SU-DHL-6 (cell line): ENCODE results near the gene CKMT2.

Experiments used
- H2AFZ ChIP-seq: fragments of 200-600 bp; sonication (generic); 2 replicates; pipeline ENCODE4 v1.6.1; 2014; ENCODE audit warnings: low read depth, mild to moderate bottlenecking, moderate library complexity, mixed read lengths, antibody characterized with exemption, low read length; ENCODE audit not compliant: severe bottlenecking
- H3F3A ChIP-seq: fragments of 200-600 bp; shearing (Covaris generic); 2 replicates; pipeline ENCODE4 v1.6.0; 2016; ENCODE audit warnings: antibody characterized with exemption, mild to moderate bottlenecking; ENCODE audit not compliant: insufficient read depth
- H3K27ac ChIP-seq: fragments of 200-600 bp; sonication (generic); 2 replicates; pipeline ENCODE4 v1.5.1; 2016; ENCODE audit warnings: low read depth, mild to moderate bottlenecking, low read length, moderate library complexity, mixed read lengths
- H3K27me3 ChIP-seq: fragments of 200-600 bp; sonication (generic), shearing (Covaris generic); 2 replicates; pipeline ENCODE4 v1.6.0; 2014; ENCODE audit warnings: mild to moderate bottlenecking, low read length
- H3K36me3 ChIP-seq: fragments of 200-600 bp; sonication (generic); 2 replicates; pipeline ENCODE4 v1.6.1; 2014; ENCODE audit warnings: mild to moderate bottlenecking, low read length, mixed read lengths
- H3K4me2 ChIP-seq: fragments of 300-600, 200-600 bp; shearing (Covaris generic), sonication (generic); 2 replicates; pipeline ENCODE4 v1.6.0; 2014; ENCODE audit warnings: low read length, low read depth, mild to moderate bottlenecking; ENCODE audit not compliant: poor library complexity, severe bottlenecking
- H3K4me3 ChIP-seq: fragments of 200-600 bp; sonication (generic); 2 replicates; pipeline ENCODE4 v1.5.1; 2014; ENCODE audit warnings: antibody characterized with exemption, low read length, mild to moderate bottlenecking, mixed read lengths; ENCODE audit not compliant: insufficient read depth, poor library complexity, severe bottlenecking
- H3K79me2 ChIP-seq: fragments of 200-600 bp; sonication (generic); 2 replicates; pipeline ENCODE4 v1.6.1; 2014; ENCODE audit warnings: mild to moderate bottlenecking, low read length, moderate library complexity; ENCODE audit not compliant: insufficient read depth
- H3K9ac ChIP-seq: fragments of 200-600 bp; sonication (generic); 2 replicates; pipeline ENCODE4 v1.7.0; 2014; ENCODE audit warnings: mild to moderate bottlenecking, low read length
- H3K9me2 ChIP-seq: fragments of 200-600 bp; sonication (generic); replicated peaks from 2 replicates; pipeline ENCODE4 v1.6.1; 2014; ENCODE audit warnings: low read length; ENCODE audit not compliant: insufficient read depth
- H3K9me3 ChIP-seq: fragments of 200-600 bp; sonication (generic); 2 replicates; pipeline ENCODE4 v1.6.1; 2014; ENCODE audit warnings: low read length, mixed read lengths; ENCODE audit not compliant: insufficient read depth
- H4K20me1 ChIP-seq: fragments of 200-600 bp; sonication (generic); 2 replicates; pipeline ENCODE4 v1.6.1; 2014; ENCODE audit warnings: low read depth, mild to moderate bottlenecking, antibody characterized with exemption, low read length, moderate library complexity, mixed read lengths
- EZH2phosphoT487 ChIP-seq: fragments of 200-600 bp; sonication (generic), shearing (Covaris generic); conservative IDR thresholded peaks from 2 replicates; pipeline ENCODE4 v1.6.1; 2018; ENCODE audit warnings: mild to moderate bottlenecking, antibody characterized with exemption, low read length, moderate library complexity, mixed read lengths
- TF ChIP-seq, protein P1 (sequence below): fragments of 200-600 bp; sonication (generic); IDR thresholded peaks from one replicate; pipeline ENCODE4 v1.5.1; 2017; ENCODE audit warnings: antibody characterized with exemption, mild to moderate bottlenecking, low read length, moderate library complexity; ENCODE audit not compliant: insufficient read depth, poor library complexity, severe bottlenecking

Gene CKMT2

DNA sequence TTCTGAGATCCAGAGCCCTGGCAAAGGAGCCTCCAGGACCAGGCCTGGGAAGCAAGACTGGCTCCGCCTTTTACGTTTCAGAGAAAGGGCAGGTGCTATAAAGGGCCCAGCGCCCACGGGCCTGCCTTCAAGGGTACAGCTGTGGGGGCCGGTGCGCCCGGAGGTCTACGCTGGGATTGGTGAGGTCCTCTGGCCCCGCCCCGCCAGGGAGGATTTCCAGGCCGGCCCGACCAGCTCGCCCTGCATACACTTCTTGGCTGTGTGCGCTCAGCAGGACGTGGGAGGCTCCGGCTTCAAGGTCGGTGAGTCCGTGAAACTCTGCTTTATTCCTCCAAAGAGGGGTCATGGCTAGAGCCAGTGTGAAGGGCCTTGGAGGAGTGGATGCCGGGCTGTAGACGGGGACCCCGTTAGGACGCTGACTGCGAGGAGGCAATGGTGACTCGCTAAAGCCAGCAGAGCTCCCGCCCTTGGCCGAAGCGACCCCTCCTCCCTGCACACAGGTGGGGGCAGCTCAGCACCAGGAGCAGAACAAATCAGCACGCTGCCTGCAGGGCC lies at the start of gene CKMT2:
TSS of gene CKMT2 (plus strand) at position 243 of the 555 bp plus-strand sequence. CDS start 17,811 bp downstream, outside the sequence.
- TF ChIP-seq, protein P1, sequence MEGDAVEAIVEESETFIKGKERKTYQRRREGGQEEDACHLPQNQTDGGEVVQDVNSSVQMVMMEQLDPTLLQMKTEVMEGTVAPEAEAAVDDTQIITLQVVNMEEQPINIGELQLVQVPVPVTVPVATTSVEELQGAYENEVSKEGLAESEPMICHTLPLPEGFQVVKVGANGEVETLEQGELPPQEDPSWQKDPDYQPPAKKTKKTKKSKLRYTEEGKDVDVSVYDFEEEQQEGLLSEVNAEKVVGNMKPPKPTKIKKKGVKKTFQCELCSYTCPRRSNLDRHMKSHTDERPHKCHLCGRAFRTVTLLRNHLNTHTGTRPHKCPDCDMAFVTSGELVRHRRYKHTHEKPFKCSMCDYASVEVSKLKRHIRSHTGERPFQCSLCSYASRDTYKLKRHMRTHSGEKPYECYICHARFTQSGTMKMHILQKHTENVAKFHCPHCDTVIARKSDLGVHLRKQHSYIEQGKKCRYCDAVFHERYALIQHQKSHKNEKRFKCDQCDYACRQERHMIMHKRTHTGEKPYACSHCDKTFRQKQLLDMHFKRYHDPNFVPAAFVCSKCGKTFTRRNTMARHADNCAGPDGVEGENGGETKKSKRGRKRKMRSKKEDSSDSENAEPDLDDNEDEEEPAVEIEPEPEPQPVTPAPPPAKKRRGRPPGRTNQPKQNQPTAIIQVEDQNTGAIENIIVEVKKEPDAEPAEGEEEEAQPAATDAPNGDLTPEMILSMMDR: no peak
- TF ChIP-seq EZH2phosphoT487: no peak
- H3K27me3 ChIP-seq: no peaks in the 10 kb centered on the region
- H3K4me3 ChIP-seq: no peak within 1 kb of the TSS
- H3K36me3 ChIP-seq: no peaks in the 10 kb centered on the region
- no peaks in the 10 kb centered on the region for H3K9me2 ChIP-seq
- H3K4me2 ChIP-seq: no peak within 1 kb of the TSS
- no peaks in the 10 kb centered on the region for H4K20me1 ChIP-seq
- H2AFZ ChIP-seq: no peak within 1 kb of the TSS
- H3K9ac ChIP-seq: no peak within 1 kb of the TSS
- no peaks in the 10 kb centered on the region for H3F3A ChIP-seq
- H3K79me2 ChIP-seq: no peaks in the 10 kb centered on the region
- H3K27ac ChIP-seq: no peak within 1 kb of the TSS
- H3K9me3 ChIP-seq: no peaks in the 10 kb centered on the region

DNA sequence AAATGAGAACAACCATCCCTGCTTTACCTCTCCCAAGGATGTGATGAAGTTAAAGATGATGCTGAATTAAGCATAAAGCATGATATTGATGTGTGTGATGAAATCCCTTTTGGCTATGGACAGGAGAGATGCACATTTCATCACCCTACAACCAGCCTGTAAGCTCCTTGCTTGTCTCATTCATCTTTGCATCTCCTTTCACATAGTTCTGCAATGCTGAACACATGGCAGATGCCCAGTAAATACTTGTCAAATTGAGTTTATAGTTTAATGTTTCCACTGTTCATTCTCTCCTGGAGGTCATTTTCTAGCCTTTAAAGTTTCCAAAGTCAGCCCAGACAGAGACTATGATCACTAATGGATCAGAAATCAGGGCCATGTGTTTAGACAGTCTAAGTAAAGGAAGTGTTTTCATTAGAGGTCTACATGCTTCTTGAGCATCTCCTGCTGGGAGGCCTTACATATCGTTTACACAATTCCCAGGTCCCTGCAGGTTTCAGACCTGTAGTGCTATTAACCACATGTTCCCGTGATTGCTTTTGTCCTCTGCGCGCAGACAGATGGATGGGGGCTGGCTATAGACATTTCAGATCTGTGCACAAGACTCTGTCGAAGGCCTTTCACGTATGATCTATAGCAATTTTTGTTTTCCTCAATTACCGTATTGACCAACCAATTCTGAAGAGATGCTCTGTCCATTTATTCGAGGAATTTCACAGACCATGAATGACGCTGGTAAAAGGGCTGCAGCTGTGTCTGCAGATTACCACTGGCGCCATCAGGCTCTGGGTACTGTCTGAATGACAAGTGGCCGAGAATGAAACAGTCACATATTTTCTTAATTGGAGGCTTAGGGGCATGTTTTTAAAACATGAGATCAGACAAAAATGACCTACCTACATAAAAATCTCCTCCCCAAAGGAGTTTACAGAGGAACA lies 49.0 kb upstream of the CKMT2 start:
- H3K27me3 ChIP-seq: no peaks in the 10 kb centered on the region
- no peak overlapping the region for H2AFZ ChIP-seq
- H4K20me1 ChIP-seq: no peaks in the 10 kb centered on the region
- TF ChIP-seq EZH2phosphoT487: no peak
- TF ChIP-seq, protein P1: no peak
- no peaks in the 10 kb centered on the region for H3K9me2 ChIP-seq
- no peak overlapping the region for H3K4me3 ChIP-seq
- no peak overlapping the region for H3K27ac ChIP-seq
- no peak overlapping the region for H3K9ac ChIP-seq
- H3K9me3 ChIP-seq: no peaks in the 10 kb centered on the region
- H3F3A ChIP-seq: no peaks in the 10 kb centered on the region
- H3K4me2 ChIP-seq: no peak overlapping the region
- H3K36me3 ChIP-seq: no peaks in the 10 kb centered on the region
- H3K79me2 ChIP-seq: no peaks in the 10 kb centered on the region

DNA sequence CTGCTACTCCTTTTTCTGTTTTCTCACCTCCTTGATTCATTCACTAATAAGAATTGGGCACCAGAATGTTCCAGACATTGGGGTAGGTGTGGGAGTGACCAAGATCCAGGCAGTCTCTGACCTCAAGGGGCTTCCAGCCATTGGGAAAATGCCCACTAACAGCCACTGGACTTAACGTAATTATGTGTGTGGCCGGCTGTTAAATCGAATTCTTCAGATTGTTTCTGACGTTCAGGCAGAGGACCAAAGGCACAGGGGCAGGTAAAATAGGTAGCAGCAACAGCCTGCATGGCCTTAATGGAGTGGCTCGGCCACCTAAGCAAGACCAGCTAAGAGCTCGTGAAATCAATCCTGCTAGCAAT lies 48.4 kb upstream of the CKMT2 start:
- Histone ChIP-seq H3K27ac (no peak overlapping the region), H4K20me1 (no peaks in the 10 kb centered on the region), H3K9me3 (no peaks in the 10 kb centered on the region), H3K9me2 (no peaks in the 10 kb centered on the region), H3F3A (no peaks in the 10 kb centered on the region), H3K27me3 (no peaks in the 10 kb centered on the region), H2AFZ (no peak overlapping the region), H3K4me2 (no peak overlapping the region), H3K9ac (no peak overlapping the region), H3K79me2 (no peaks in the 10 kb centered on the region), H3K36me3 (no peaks in the 10 kb centered on the region), H3K4me3 (no peak overlapping the region)
- TF ChIP-seq, protein P1: no peak
- no peak for TF ChIP-seq EZH2phosphoT487
